H9 (cell line): Measurements from ENCODE around the gene TMA7B. TPM values are rescaled to one million over a fixed set of nuclear protein-coding genes. Genes with fewer than 3 reads are reported as not detected.

Source experiments
- DNase-seq: peaks from one replicate; pipeline ENCODE4 v3.0.0-alpha.2; 2017
- H2AFZ ChIP-seq: one replicate; pipeline ENCODE4 v1.6.1; 2013; ENCODE audit warnings: mild to moderate bottlenecking, low read length, control low read depth, moderate library complexity
- H2AK5ac ChIP-seq: 2 replicates; pipeline ENCODE4 v1.6.1; 2013; ENCODE audit warnings: low read length, control low read depth, mixed read lengths; ENCODE audit not compliant: insufficient read length
- H2BK120ac ChIP-seq: one replicate; pipeline ENCODE4 v1.6.1; 2013; ENCODE audit warnings: low read depth, mild to moderate bottlenecking, low read length, control low read depth, inconsistent platforms; ENCODE audit not compliant: poor library complexity, severe bottlenecking
- H2BK12ac ChIP-seq: 2 replicates; pipeline ENCODE4 v1.6.1; 2013; ENCODE audit warnings: low read length, control low read depth, mixed read lengths, low read depth; ENCODE audit not compliant: insufficient read length
- H2BK15ac ChIP-seq: 2 replicates; pipeline ENCODE4 v1.6.1; 2013; ENCODE audit warnings: low read depth, low read length, control low read depth
- H2BK20ac ChIP-seq: one replicate; pipeline ENCODE4 v1.6.1; 2013; ENCODE audit warnings: low read depth, mild to moderate bottlenecking, low read length, control low read depth, inconsistent platforms; ENCODE audit not compliant: poor library complexity, severe bottlenecking
- H2BK5ac ChIP-seq: 2 replicates; pipeline ENCODE4 v1.6.1; 2013; ENCODE audit warnings: low read length, control low read depth, mixed read lengths; ENCODE audit not compliant: insufficient read length
- H3K14ac ChIP-seq: 2 replicates; pipeline ENCODE4 v1.6.1; 2013; ENCODE audit warnings: low read length, control low read depth; ENCODE audit not compliant: insufficient read depth
- H3K18ac ChIP-seq: 2 replicates; pipeline ENCODE4 v1.6.1; 2013; ENCODE audit warnings: low read depth, mild to moderate bottlenecking, mixed read lengths, low read length, control low read depth; ENCODE audit not compliant: insufficient read length
- H3K23ac ChIP-seq: 2 replicates; pipeline ENCODE4 v1.6.1; 2013; ENCODE audit warnings: low read length, control low read depth, mixed read lengths, low read depth; ENCODE audit not compliant: insufficient read length
- H3K23me2 ChIP-seq: 2 replicates; pipeline ENCODE4 v1.6.1; 2013; ENCODE audit warnings: low read depth, mild to moderate bottlenecking, mixed read lengths, low read length, control low read depth; ENCODE audit not compliant: insufficient read length, poor library complexity, severe bottlenecking
- H3K27ac ChIP-seq: 2 replicates; pipeline ENCODE4 v1.5.1; 2013; ENCODE audit warnings: low read length, control low read depth, mixed read lengths, low read depth; ENCODE audit not compliant: insufficient read length
- H3K27me3 ChIP-seq: 2 replicates; pipeline ENCODE4 v1.6.1; 2013; ENCODE audit warnings: low read length, control low read depth, inconsistent platforms; ENCODE audit not compliant: insufficient read depth
- H3K4ac ChIP-seq: 2 replicates; pipeline ENCODE4 v1.6.1; 2013; ENCODE audit warnings: low read depth, mild to moderate bottlenecking, control low read depth, inconsistent platforms, low read length, moderate library complexity
- H3K4me1 ChIP-seq: 2 replicates; pipeline ENCODE4 v1.6.1; 2013; ENCODE audit warnings: low read length, control low read depth, inconsistent platforms; ENCODE audit not compliant: insufficient read depth
- H3K4me2 ChIP-seq: 2 replicates; pipeline ENCODE4 v1.6.1; 2013; ENCODE audit warnings: low read length, control low read depth, mixed read lengths; ENCODE audit not compliant: insufficient read length, insufficient read depth
- H3K56ac ChIP-seq: 2 replicates; pipeline ENCODE4 v1.6.1; 2013; ENCODE audit warnings: low read depth, mild to moderate bottlenecking, mixed read lengths, low read length, control low read depth; ENCODE audit not compliant: insufficient read length
- H3K79me1 ChIP-seq: 2 replicates; pipeline ENCODE4 v1.6.1; 2013; ENCODE audit warnings: low read depth, mild to moderate bottlenecking, moderate library complexity, low read length, control low read depth, inconsistent platforms; ENCODE audit not compliant: insufficient read depth, poor library complexity, severe bottlenecking
- H3K79me2 ChIP-seq: 2 replicates; pipeline ENCODE4 v1.6.1; 2013; ENCODE audit warnings: low read length, control low read depth, inconsistent platforms; ENCODE audit not compliant: insufficient read depth
- H3K9ac ChIP-seq: 2 replicates; pipeline ENCODE4 v1.6.1; 2013; ENCODE audit warnings: low read length, control low read depth, mixed read lengths; ENCODE audit not compliant: insufficient read length; ENCODE audit errors: extremely low read depth
- H3K9me3 ChIP-seq: one replicate; pipeline ENCODE4 v1.6.1; 2013; ENCODE audit warnings: low read depth, low read length, inconsistent platforms; ENCODE audit not compliant: control insufficient read depth
- H3T11ph ChIP-seq: one replicate; pipeline ENCODE4 v1.6.1; 2013; ENCODE audit warnings: mild to moderate bottlenecking, low read length, control low read depth, inconsistent platforms
- H4K20me1 ChIP-seq: one replicate; pipeline ENCODE4 v1.6.1; 2013; ENCODE audit not compliant: control insufficient read depth, insufficient read length, insufficient read depth
- H4K5ac ChIP-seq: 2 replicates; pipeline ENCODE4 v1.6.1; 2013; ENCODE audit warnings: low read depth, mild to moderate bottlenecking, mixed read lengths, low read length, control low read depth; ENCODE audit not compliant: insufficient read length
- H4K8ac ChIP-seq: replicated peaks from 2 replicates; pipeline ENCODE4 v1.6.1; 2013; ENCODE audit warnings: low read length, control low read depth, mixed read lengths, low read depth; ENCODE audit not compliant: insufficient read length
- H4K91ac ChIP-seq: 2 replicates; pipeline ENCODE4 v1.6.1; 2013; ENCODE audit warnings: low read depth, mild to moderate bottlenecking, moderate library complexity, mixed read lengths, low read length, control low read depth; ENCODE audit not compliant: insufficient read length
- H3K27ac Mint-ChIP-seq, 3 experiments: 2 replicates in 2 of 3; 3 replicates in 1 of 3; pipeline ENCODE4 v1.8.0; 2020 to 2021; ENCODE audit warnings: mixed read lengths in 3 of 3, mild to moderate bottlenecking in 1 of 3, moderate library complexity in 1 of 3
- H3K27me3 Mint-ChIP-seq: 2 replicates; pipeline ENCODE4 v1.8.0; 2021; ENCODE audit warnings: low read depth, mild to moderate bottlenecking, moderate library complexity, mixed read lengths
- H3K36me3 Mint-ChIP-seq, 3 experiments: 2 replicates in 2 of 3; 3 replicates in 1 of 3; pipeline ENCODE4 v1.8.0; 2020 to 2021; ENCODE audit warnings: low read depth in 3 of 3, mixed read lengths in 3 of 3; ENCODE audit not compliant: insufficient read depth in 1 of 3
- H3K4me1 Mint-ChIP-seq, 2 experiments: 2 replicates each; pipeline ENCODE4 v1.8.0; 2020; ENCODE audit warnings: mixed read lengths in 2 of 2
- H3K4me3 Mint-ChIP-seq, 2 experiments: 2 replicates in 1 of 2; 3 replicates in 1 of 2; pipeline ENCODE4 v1.8.0; 2020 to 2021; ENCODE audit warnings: mild to moderate bottlenecking in 2 of 2, mixed read lengths in 2 of 2, moderate library complexity in 1 of 2
- H3K9me3 Mint-ChIP-seq, 2 experiments: 2 replicates in 1 of 2; 3 replicates in 1 of 2; pipeline ENCODE4 v1.8.0; 2020; ENCODE audit warnings: mild to moderate bottlenecking in 2 of 2, mixed read lengths in 2 of 2, moderate library complexity in 1 of 2
- WGBS: extraction: QIAGEN DNeasy Blood & Tissue Kit; methylation state at CpG from one replicate; pipeline ENCODE4 v1.1.7; 2013; ENCODE audit warnings: missing lambda C conversion rate, low lambda C conversion rate, mixed read lengths; ENCODE audit not compliant: insufficient read length; ENCODE audit errors: extremely low coverage; 5-methylcytosine and 5-hydroxymethylcytosine counted together
- total RNA-seq: library from RNA; stranded (reverse); gene quantifications from 2 replicates; pipeline ENCODE4 v1.2.1, GENCODE V29; 2021
- TF ChIP-seq, protein P1 (sequence below): fragments of 200-600 bp; sonication (generic); conservative IDR thresholded peaks from 3 replicates; pipeline ENCODE4 v1.8.0; 2021; ENCODE audit warnings: antibody characterized with exemption, mild to moderate bottlenecking

The TMA7B gene
- total RNA-seq, 1 experiment from 2014 or later = not detected

DNA sequence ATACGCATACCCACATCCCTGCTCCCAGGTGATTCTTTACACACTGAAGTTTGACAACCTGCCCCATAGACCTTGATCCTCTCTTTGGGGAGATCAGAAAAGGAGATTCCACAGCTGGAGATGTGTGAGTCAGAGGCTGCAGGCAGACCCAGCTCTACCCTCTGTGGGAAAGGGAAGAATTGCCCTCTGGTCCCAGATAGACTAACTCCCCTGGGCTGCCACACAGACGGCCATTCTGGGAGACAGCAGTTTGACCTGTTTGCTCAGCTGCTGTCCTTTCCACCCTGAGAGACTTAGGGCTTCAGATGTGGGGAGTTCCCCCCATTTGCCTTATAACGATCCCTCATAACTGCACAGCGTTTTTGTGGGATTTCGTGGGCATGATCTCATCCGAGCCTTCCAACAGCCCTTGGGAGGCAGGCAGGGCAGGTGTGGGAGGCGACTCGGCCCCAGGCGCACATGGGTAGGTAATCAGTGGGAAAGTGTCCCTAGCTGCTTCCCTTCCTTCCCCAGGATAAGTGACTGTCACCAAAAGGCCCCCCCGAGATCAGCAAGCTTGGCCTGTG lies 48.6 kb downstream of the TMA7B start:
- H2BK15ac ChIP-seq = no peak overlapping the region
- peak overlapping the region; percentile 21 for H3K18ac ChIP-seq
- peak overlapping the region in 1 of 2 experiments; percentile 61; a peak in 2 of 5 replicates for H3K4me3 Mint-ChIP-seq
- no peak overlapping the region for H2BK5ac ChIP-seq
- no peak overlapping the region for H3K9ac ChIP-seq
- peaks cover 6% of the 10 kb centered on the region for H3K4me1 ChIP-seq
- H2BK12ac ChIP-seq = no peak overlapping the region
- 0 out of 2 replicates have a peak overlapping the region, but pooled peaks have one; percentile 16 for H3K14ac ChIP-seq
- no peak overlapping the region for H3K56ac ChIP-seq
- TF ChIP-seq, protein P1, sequence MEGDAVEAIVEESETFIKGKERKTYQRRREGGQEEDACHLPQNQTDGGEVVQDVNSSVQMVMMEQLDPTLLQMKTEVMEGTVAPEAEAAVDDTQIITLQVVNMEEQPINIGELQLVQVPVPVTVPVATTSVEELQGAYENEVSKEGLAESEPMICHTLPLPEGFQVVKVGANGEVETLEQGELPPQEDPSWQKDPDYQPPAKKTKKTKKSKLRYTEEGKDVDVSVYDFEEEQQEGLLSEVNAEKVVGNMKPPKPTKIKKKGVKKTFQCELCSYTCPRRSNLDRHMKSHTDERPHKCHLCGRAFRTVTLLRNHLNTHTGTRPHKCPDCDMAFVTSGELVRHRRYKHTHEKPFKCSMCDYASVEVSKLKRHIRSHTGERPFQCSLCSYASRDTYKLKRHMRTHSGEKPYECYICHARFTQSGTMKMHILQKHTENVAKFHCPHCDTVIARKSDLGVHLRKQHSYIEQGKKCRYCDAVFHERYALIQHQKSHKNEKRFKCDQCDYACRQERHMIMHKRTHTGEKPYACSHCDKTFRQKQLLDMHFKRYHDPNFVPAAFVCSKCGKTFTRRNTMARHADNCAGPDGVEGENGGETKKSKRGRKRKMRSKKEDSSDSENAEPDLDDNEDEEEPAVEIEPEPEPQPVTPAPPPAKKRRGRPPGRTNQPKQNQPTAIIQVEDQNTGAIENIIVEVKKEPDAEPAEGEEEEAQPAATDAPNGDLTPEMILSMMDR = no peak
- H3T11ph ChIP-seq = no peak overlapping the region
- peaks cover 1 to 6% (median 5%) of the 10 kb centered on the region in 3 experiments; a peak in 5 of 7 replicates for H3K36me3 Mint-ChIP-seq
- H3K27ac Mint-ChIP-seq = peak overlapping the region in 2 of 3 experiments; percentile 88 to 90; a peak in 5 of 7 replicates
- peak overlapping the region; percentile 4 for H3K4me2 ChIP-seq
- no peak overlapping the region for H2AK5ac ChIP-seq
- no peak overlapping the region for H3K27ac ChIP-seq
- no peak overlapping the region for H2AFZ ChIP-seq
- WGBS = no CpG with 5 or more reads among the region's 10 CpGs
- H3K23ac ChIP-seq = no peak overlapping the region
- DNase-seq = no peak
- no peak overlapping the region for H2BK20ac ChIP-seq
- no peak overlapping the region for H4K8ac ChIP-seq
- no peaks in the 10 kb centered on the region for H3K9me3 ChIP-seq
- H3K27me3 ChIP-seq = no peaks in the 10 kb centered on the region
- no peak overlapping the region for H4K91ac ChIP-seq
- H3K79me1 ChIP-seq = peaks cover 7% of the 10 kb centered on the region
- peaks cover 32 to 39% of the 10 kb centered on the region in 2 experiments for H3K4me1 Mint-ChIP-seq
- H2BK120ac ChIP-seq = no peak overlapping the region
- H3K23me2 ChIP-seq = peaks cover 4% of the 10 kb centered on the region
- no peak overlapping the region for H3K4ac ChIP-seq
- H4K20me1 ChIP-seq = peaks cover 5% of the 10 kb centered on the region
- H3K9me3 Mint-ChIP-seq = no peaks in the 10 kb centered on the region; a peak in 1 of 5 replicates
- H3K27me3 Mint-ChIP-seq = peaks cover 25% of the 10 kb centered on the region
- H3K79me2 ChIP-seq = no peaks in the 10 kb centered on the region; the same call in 1 of the 2 replicates
- no peak overlapping the region for H4K5ac ChIP-seq
